HG03039 (cell line): Measurements from ENCODE around the gene IGSF9.
A peak's percentile ranks its signal among the peaks of the same experiment; 100 is the strongest.
"Not testable (repeated sequence)": the region's sequence is repeated elsewhere in the genome, so short reads cannot be mapped to it uniquely, and the experiment has no call there.

Source experiments
- ATAC-seq: cut with Tn5 transposase; IDR thresholded peaks from one replicate; pipeline ENCODE4 v1.9.1; 2021; ENCODE audit warnings: mild to moderate bottlenecking, moderate library complexity; ENCODE audit not compliant: unreplicated experiment

The IGSF9 gene

DNA sequence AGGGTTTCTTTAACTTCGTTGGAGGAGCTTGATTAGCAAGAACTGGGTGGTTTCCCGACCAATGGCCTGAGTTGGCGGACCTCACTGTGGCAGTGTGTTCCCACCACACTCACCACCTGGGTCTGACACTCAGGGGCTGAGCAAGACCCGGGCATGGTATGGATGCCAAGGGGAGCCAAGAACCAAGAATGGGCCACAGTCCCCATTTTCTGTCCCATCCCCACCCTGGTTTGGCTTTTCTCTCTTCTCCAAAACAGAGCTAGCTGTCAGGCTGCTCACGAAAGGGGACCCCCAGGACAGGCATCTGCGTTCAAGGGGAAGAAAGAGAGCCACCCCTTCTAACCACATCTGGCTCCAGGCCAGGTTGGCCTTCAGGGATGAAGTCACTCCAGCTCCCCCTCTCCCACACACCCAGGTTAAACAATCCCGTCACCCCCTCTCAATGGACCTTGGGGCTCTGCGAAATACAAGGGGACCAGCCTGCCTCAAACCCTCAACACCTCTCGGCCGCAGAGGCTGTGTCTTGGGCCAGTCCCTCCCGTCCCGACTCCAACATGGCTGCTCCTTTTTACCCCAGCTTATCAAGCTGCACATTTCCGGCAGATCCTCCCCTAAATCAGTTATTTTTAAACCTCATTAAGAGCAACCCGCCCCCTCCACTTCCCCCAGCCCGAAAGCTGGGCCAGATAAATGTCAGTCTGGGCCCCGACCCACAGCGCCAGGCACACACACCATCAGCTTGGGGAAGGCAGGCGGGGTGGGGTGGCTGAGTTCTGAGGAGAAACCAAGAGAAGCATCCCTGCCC lies 23.5 kb downstream of the IGSF9 start:
- no peak for ATAC-seq

DNA sequence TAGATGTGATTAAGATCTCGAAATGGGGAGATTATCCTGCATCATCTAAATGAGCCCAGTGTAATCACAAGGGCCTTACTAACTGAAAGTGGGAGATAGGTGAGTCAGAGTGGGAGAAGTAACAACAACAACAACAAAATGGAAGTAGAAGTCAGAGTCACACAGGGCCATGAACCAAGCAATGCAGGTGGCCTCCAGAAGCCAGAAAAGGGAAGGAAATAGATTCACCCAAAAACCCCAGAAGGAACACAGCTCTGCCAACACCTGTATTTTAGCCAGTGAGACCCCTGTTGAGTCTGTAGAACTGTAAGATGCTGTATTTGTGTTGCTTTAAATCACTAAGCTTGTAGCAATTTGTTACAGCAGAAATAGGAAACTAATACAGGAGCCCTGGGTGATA lies 24.2 kb downstream of the IGSF9 start:
- ATAC-seq: peak; percentile 21

DNA sequence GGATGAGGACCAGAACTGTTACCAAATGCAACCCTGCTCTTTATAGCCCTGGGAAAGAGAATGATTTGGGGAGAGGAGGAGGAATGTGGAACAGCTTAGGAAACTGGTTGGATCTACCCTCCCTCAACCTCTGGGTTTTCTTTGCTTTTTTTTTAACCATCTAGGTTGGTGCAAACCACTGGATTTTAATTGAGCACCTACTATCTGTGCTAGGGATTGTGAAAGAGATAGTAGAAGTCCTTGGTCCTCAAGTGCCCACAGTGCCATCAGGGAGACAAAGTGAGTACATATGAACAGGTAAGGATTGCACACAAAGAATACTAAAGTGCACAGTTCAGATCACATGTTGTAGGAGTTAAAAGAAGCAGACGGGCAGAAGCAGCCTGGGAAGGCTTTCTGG lies 24.8 kb downstream of the IGSF9 start:
- ATAC-seq: no peak

DNA sequence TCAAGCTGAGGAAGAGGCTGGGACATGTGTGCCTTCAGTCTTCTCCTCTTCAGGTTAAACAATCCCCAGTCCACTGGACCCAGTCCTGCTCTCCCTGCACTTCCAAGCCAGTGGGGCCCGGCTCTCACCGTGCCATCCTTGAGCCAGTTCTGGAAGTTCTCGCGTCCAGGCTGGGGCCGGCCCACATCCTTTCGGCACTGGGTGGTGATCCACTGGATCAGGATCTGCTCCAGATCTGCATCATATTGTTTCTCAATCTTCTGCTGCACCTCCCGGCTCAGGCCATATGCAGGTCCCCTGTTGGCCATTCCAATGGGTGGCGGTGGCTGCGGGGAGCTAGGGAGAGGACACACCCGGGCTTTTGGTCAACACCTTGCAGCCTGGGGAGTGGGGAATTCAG lies 25.2 kb downstream of the IGSF9 start:
- no peak for ATAC-seq

DNA sequence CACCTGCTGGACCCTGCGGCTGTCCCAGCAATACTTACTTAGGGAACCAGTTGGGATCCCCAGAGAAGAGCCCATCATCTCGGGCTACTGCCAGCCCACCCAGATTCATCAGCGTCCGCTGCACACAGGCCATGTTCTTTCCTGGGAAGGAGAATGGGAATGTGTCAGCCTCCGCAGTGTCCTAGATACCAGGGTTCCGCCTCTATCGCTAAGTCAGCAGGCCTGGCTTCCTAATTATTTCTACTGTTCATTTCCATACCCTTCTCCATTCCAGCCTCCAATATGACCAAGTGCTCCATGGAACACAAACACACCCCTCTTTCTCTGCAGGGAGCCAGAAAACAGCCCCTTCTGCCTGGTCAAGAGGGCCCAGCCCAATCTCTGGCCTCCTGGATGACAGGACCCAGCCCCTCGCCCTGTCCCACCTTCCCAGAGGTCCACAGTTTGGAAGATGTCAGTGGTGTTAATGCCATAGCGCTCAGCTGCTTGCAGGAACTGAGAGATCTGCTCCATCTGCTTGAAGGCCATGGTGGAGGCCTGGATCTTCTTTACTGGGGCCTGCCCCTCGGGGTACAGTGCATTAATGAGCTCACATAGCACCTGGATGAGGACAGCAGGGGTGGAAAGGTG lies 26.1 kb downstream of the IGSF9 start:
- no peak for ATAC-seq

DNA sequence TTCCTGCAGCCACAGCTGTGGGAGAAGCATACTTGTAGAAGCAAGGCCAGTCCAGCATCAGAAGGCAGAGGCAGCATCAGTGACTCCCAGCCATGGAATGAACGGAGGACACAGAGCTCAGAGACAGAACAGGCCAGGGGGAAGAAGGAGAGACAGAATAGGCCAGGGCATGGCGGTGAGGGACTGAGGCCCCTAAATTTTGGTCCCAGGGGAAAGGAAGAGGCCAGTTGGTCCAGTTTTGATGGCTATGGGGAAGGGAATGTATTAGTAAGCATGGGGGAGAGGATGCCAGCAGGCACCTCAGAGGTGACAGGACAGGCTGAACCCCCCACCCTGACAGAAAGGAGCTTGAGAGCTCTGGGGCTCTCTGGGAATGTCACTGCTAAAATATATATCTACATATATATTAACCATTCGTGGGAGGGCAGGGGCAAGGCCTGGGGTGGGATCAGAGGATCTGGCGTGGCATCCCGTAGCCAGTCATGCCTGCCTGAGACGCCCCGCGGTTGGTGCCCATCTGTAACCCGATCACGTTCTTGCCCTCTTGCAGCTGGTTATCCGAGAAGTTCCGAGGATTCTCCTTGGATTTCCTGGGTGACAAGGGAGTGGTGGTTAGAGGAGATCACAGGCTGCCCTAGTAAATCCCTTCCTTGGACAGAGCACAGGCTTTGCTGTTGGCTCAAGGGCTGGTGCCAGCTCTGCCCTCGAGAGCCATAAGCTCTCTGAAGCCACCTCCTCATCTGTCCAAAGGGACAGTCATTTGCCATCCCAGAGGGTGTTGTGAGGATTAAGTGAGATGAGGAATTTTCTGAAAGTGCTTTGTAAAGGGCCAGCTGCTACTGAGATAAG lies 26.8 kb downstream of the IGSF9 start:
- no peak for ATAC-seq

DNA sequence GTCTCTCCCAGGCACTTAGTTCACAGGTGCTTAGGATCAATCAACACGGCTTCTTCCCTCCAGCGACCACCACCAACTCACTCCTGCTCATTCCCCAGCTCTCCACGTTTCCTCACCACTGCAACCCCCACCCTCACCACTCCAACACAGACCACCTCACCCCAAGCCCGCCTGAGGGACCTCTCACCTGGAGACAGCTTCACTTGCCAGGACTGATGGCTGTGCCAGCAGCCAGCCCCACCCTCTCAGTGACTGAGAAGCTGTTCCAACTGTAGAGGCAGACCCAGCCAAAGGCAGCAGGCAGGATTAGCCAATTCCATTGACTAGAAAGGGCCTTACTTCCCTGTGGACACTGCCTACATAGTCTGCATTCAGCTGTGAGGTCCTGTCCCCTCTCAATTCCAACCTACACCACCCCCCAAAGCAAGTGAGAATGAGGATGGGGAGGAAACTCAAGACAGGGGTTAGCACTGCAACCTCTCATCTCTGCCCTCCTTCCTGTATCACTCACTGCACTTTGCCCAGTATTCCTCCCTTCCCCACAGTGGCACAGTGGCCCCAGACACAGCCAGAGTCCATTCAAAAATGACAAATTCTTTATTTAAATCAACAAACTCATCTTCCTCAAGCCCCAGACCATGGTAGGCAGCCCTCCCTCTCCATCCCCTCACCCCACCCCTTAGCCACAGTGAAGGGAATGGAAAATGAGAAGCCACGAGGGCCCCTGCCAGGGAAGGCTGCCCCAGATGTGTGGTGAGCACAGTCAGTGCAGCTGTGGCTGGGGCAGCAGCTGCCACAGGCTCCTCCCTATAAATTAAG lies 27.7 kb downstream of the IGSF9 start:
- no peak for ATAC-seq

DNA sequence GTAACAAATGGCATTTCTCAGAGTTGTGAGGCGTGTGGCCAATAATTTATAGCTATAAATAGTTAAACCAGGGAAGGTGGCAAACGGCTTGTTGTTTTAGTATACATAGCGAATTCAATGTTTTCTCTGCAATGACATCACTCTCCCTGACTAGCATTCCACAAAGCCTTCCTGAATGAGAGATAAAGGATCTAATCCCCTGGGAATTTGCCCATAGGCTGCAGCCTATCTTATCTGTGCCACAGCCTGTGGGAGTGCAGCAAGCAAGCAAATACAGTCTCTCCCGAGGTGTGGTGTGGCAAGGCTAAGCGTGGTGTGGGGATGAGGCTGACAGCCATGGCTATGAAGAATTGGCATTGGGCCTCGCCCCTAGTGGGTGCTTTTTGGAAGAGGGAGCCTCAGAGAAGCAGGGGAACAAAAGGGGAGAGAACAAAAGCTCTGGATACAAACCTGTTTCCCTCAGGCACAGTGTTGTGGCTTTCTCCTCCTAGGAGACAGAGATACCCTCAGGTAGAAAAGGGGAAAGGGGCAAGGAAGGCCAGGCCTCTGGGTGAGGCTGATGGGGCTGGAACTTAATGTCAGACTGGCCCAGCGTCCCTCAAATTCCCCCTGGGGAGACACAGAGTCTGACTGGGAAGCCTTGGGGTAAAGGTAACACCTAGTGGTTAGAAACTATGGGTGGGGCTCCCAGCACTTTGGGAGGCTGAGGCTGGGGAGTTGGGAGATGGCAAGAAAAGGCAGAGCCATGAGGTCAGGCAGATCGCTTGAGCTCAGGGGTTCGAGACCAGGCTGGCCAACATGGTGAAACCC lies 29.0 kb downstream of the IGSF9 start:
- ATAC-seq: no peak

DNA sequence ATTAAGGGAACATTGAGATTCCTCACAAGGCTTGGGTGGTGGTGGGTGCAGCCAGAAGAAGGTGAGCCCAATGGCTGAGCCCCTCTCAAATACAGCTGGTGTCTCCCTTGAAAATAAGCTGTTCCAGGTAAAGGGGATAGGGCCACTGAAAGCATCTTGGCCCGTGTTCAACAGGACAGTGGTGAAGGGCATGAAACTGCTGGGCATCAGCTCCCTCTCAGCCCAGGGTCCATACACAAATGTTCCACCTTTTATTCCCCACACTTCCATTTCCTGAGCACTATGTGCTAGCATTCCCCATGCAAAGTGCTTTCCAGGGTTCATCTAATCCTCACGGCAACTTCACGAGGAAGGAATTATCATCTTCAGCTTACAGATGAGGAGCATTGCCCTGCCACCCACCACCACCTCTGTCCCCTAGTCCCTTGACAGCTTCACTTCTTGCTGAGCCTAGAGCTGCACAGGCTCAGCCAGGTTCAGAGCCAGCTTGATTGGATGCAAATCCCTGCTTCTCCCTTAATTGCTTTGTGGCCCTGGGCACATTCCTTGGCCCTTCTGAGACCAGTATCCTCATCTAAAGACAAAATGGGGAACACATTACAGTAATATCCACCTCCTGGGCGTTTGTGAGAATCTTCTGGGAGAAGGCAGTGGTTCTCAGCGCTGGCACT lies 29.7 kb downstream of the IGSF9 start:
- ATAC-seq: no peak

DNA sequence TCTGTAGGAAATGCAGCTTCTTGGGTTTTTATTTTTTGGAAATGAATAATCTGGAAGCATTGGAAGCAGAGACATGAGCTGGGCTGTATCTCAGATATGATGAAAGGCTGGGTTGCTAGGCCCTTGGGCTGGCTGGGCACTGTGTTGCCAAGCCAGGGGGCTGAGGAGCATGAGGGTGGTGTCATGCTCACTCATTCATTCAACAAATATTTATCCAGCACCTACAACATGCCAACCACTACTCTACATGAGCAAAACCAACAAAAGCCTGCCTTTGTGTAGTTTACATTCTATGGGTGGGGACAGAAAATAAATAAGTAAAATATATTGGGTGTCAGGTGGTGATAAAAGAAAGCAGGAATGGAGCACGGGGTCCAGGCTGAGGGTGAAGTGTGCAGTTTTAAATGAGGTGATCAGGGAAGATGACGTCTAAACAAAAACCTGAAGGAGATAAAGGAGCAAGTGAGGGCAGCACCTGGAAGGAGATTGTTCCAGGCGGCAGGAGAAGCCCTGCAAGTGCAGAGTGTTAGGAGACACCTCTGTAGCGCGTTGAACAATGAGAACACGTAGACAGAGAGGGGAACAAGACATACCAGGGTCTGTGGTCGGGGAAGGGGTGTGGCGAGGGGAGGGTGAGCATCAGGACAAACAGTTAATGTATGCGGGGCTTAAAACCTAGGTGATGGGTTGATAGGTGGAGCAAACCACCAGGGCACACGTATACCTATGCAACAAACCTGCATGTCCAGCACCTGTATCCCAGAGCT lies 31.0 kb downstream of the IGSF9 start:
- no peak for ATAC-seq

DNA sequence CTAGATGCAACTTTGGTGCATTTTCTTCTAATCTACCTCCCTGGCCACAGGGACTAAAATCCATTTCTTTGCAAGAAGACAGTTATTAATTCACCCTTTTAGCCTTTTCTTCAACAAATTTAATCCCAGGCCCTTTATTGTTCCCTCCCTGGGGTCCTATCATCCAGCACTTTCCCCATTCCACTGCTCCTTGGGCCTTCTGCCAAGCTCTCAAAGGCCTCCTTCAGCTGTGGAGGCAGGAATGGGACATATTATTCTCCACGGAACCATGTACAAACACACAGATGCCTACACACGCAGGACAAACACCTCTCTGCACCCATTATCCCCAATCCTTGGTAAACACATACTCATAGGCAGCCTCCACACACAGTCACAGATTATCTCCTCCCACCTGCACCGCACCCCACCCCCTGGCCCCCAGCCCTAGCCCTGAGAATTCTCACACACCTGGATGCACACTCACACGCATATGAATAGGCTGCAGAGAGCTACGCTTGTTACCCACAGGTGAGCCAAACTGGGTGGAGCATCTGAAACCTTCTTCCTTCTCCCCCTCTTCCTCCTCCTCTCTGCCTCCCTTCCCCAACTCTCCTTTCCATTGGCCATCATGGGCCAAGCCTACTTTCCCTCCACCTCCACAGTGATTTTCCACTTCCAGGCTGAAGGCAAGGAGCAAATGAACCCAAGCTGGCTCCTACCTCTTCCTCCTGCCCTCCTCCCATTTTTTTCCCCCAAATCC lies 31.8 kb downstream of the IGSF9 start:
- no peak for ATAC-seq

DNA sequence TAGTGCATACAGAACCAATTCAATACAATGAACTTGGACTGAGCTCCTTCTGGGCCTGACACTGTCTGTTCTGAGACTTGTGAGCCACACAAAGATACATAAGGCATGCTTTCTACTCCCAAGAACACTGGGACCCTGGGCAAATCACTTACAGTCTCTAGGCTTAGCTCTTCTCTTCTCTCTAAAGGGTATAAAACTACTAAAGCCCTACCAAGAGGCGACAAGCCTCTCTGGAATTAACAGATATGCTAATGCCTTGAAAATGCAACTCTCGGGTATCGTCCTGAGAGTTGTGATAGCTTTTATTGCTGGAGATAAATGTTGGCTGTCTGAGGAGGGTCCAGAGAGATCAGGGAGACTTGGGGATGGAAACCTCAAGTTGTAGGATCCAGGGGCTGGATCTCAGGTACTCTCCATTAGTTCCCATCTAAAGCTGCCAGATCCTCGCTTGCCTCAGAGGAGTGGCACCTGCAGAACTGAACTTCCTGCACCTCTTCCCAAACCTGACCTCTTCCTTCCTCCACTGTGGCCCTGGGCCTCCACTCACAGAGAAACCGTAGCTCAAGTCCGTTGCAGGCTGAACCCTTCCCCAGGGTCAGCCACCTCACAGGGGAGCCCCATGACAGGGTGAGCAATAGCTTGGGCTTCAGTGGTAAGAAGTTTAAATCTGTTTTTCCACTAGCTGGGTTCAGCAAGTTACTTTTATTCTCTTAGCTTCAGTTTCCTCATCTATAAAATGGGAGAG lies 33.9 kb downstream of the IGSF9 start:
- no peak for ATAC-seq

DNA sequence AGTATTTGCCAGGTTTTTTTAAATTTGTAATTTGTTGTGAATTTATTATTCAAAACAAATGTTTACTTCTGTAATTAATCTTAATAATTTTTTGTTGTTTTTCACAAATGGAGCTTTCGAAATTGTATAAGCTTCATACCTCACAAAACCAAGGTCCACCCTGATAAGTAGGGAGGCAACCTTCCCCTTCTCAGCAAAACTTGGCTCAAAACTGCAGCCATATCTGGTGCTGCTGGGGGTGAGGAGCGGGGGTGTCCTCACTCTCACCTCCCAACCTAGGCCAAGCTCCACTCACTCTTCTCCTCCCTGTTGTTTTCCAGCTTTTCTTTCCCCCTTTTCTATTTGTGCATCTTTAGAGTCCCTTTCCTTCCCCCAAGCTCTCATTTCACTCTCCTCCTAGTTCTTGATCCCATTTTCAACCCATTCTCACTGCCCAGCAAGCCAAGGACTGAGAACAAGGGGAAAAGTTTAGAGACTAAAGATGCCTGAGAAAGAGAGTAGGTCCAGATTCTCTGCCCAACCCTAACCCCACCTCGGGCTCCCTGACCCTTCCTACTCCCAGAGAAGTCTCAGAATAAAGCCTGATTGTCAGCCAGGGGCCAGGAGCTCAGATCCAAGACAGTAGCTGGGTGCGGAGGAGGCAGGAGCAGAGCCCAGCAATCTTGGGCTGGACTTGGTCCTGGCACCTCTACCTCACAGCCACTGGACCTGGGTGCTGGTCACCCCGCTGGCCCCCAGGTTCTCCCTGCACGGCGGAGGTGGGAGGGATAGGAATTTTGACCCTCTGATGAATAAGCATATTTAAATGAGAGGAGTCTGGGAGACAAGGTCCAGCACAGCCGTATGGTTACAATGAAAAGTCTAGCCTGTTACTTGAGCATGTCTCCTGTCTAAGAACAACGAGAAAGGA lies 37.1 kb downstream of the IGSF9 start:
- no peak for ATAC-seq

DNA sequence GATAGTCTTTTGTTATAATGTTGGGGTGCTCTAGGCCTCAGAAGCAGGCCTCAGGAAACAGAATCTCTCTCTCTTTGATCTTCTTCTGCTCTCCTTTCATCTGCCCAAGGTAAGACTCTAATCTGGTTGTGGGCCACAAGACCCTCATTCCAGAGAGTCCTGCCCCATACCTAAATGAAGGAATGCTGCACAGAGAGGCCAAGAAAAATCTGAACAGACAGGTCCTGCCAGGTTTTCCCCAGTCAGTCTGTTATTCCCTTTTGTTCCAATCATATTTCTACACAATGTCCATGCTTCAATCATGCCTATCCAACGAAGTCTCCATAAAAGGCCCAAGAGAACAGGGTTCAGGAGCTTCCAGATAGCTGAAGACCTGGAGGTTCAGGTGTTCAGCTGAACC lies 38.5 kb downstream of the IGSF9 start:
- ATAC-seq: no peak

DNA sequence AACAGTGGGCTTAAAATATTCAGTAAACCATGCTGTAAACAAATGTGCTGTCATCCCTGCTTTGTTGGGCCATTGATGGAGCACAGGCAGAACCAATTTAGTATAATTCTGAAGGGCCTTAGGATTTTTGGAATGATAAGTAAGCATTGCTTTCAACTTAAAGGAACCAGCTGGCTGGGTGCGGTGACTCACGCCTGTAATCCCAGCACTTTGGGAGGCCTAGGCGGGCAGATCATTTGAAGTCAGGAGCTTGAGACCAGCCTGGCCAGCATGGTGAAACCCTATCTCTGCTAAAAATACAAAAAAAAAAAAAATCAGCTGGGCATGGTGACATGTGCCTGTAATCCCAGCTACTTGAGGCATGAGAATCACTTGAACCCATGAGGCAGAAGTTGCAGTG lies 41.4 kb downstream of the IGSF9 start:
- not testable (repeated sequence) for ATAC-seq

DNA sequence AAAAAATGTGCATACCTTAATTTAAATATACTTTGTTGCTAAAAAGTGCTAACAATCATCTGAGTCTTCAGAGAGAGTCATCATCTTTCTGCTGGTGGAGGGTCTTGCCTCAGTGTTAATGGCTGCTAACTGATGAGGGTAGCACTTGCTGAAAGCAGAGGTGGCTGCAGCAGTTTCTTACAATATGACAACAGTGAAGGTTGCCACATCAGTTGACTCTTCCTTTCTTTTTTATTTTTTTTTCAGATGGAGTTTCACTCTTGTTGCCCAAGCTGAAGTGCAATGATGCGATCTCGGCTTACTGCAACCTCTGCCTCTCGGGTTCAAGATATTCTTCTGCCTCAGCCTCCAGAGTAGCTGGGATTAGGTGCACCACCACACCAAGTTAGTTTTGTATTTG lies 42.9 kb downstream of the IGSF9 start:
- ATAC-seq: no peak
